K562 (cell line): ENCODE measurements around the gene RINT1. TPM values are rescaled to one million over a fixed set of nuclear protein-coding genes. Genes with fewer than 3 reads are reported as not detected.

ENCODE experiments used
- CREBBP ChIP-seq: IDR thresholded peaks from one replicate; pipeline ENCODE4 v1.6.1; 2012; ENCODE audit warnings: low read depth, mild to moderate bottlenecking, control low read depth, inconsistent platforms, low read length
- E2F1 ChIP-seq: sonication (generic); formaldehyde crosslinking; IDR thresholded peaks from 2 replicates; pipeline ENCODE4 v1.8.1; 2023; ENCODE audit warnings: mild to moderate bottlenecking, missing genetic modification reagents, moderate library complexity
- HDAC8 ChIP-seq: fragments of 450-650 bp; IDR thresholded peaks from 2 replicates; pipeline ENCODE4 v1.6.1; 2016; ENCODE audit warnings: mild to moderate bottlenecking, missing genetic modification characterization, moderate library complexity, missing compliant biosample characterization
- MEF2D ChIP-seq: conservative IDR thresholded peaks from 2 replicates; pipeline ENCODE4 v1.6.1; 2016; ENCODE audit warnings: low read depth, missing genetic modification characterization, missing compliant biosample characterization
- RHOXF2B ChIP-seq: fragments of 250-450 bp; sonication (Bioruptor Pico); conservative IDR thresholded peaks from 2 replicates; pipeline ENCODE4 v1.5.1; 2021
- RREB1 ChIP-seq: fragments of 250-450 bp; sonication (Bioruptor Pico); IDR thresholded peaks from 2 replicates; pipeline ENCODE4 v1.4.0; 2020
- TCF7L2 ChIP-seq: fragments of 150-350 bp; IDR thresholded peaks from 2 replicates; pipeline ENCODE4 v1.6.1; 2016; ENCODE audit warnings: low read depth, mild to moderate bottlenecking, low read length, moderate library complexity
- ZNF253 ChIP-seq: fragments of 250-450 bp; sonication (Bioruptor Pico); conservative IDR thresholded peaks from 2 replicates; pipeline ENCODE4 v1.6.1; 2021; ENCODE audit warnings: mild to moderate bottlenecking
- ZNF592 ChIP-seq: fragments of 450-650 bp; IDR thresholded peaks from 2 replicates; pipeline ENCODE4 v1.6.1; 2017; ENCODE audit warnings: antibody characterized with exemption, mild to moderate bottlenecking
- ZNF77 ChIP-seq: fragments of 250-450 bp; sonication (Bioruptor Pico); IDR thresholded peaks from 2 replicates; pipeline ENCODE4 v1.5.0; 2020
- polyA plus RNA-seq, 8 experiments: library from polyadenylated mRNA; depleted of rRNA in 4 of 8; stranded (reverse) in 5 of 8; unstranded in 3 of 8; fragments of >200 nt; fragmentation: Nextera tagmentation in 2 of 8; fragmentation: Illumina TruSeq in 1 of 8; extraction: Ambion mirVana in 2 of 8; extraction: Trizol in 1 of 8; gene quantifications; 2 replicates each; pipeline versions ENCODE4 v1.2.1 to v1.2.3, GENCODE V29; 2011 to 2014; ENCODE audit warnings: inconsistent platforms in 1 of 8, missing spikeins in 1 of 8
- total RNA-seq, 7 experiments: library from RNA; depleted of rRNA in 6 of 7; stranded (reverse); fragments of >200 nt in 6 of 7; fragmentation: Illumina TruSeq in 2 of 7; extraction: Trizol in 2 of 7; gene quantifications; 2 replicates each; pipeline versions ENCODE4 v1.2.1 to v1.2.3, GENCODE V29; 2011 to 2021; ENCODE audit warnings: low replicate concordance in 1 of 7
- TF ChIP-seq, protein P1 (sequence below), 2 experiments: IDR thresholded peaks; 2 replicates each; pipeline ENCODE4 v1.6.1; 2011; ENCODE audit warnings: borderline replicate concordance in 1 of 2, control low read depth in 1 of 2, low read depth in 1 of 2, low read length in 1 of 2, mild to moderate bottlenecking in 1 of 2, mixed read lengths in 1 of 2, moderate library complexity in 1 of 2; ENCODE audit not compliant: insufficient read depth in 1 of 2, insufficient read length in 1 of 2, poor library complexity in 1 of 2, severe bottlenecking in 1 of 2; ENCODE audit errors: extremely low read depth in 1 of 2
- TF ChIP-seq, protein P2 (sequence below): IDR thresholded peaks from 2 replicates; pipeline ENCODE4 v1.6.1; 2014; ENCODE audit warnings: antibody characterized with exemption

RINT1 gene
- total and polyA plus RNA-seq, 9 of the 15 experiments (the other 6 are each of a cell fraction or from before 2014, with no cell fraction given) = 21.3 to 74.3 (median 27.4) TPM

GRCh38 chr7:105600720-105601550 lies 68.9 kb downstream of the RINT1 start (continued):
- TF ChIP-seq, protein P1, sequence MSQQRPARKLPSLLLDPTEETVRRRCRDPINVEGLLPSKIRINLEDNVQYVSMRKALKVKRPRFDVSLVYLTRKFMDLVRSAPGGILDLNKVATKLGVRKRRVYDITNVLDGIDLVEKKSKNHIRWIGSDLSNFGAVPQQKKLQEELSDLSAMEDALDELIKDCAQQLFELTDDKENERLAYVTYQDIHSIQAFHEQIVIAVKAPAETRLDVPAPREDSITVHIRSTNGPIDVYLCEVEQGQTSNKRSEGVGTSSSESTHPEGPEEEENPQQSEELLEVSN (IDR thresholded peaks at IDR 0.05; ENCODE audit: borderline replicate concordance in 1 of 2, extremely low read depth in 1 of 2, insufficient read depth in 1 of 2, insufficient read length in 1 of 2, low read depth in 1 of 2, low read length in 1 of 2, poor library complexity in 1 of 2, severe bottlenecking in 1 of 2) = peak; percentile 36 to 71
- TF ChIP-seq ZNF592 = peak; percentile 85
- TF ChIP-seq ZNF253 (CRISPR knock-in tag) = no peak
- TF ChIP-seq RREB1 = no peak
- TF ChIP-seq, protein P2, sequence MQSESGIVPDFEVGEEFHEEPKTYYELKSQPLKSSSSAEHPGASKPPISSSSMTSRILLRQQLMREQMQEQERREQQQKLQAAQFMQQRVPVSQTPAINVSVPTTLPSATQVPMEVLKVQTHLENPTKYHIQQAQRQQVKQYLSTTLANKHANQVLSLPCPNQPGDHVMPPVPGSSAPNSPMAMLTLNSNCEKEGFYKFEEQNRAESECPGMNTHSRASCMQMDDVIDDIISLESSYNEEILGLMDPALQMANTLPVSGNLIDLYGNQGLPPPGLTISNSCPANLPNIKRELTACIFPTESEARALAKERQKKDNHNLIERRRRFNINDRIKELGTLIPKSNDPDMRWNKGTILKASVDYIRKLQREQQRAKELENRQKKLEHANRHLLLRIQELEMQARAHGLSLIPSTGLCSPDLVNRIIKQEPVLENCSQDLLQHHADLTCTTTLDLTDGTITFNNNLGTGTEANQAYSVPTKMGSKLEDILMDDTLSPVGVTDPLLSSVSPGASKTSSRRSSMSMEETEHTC = no peak
- peak; percentile 61; the same call in 1 of the 2 replicates for TF ChIP-seq E2F1 (CRISPR knock-in tag)
- no peak for TF ChIP-seq CREBBP
- 0 out of 2 replicates have a peak, but pooled peaks have one; percentile 40 for TF ChIP-seq MEF2D (tag)
- TF ChIP-seq TCF7L2 = no peak
- TF ChIP-seq ZNF77 (CRISPR knock-in tag) = no peak
- no peak for TF ChIP-seq RHOXF2B (CRISPR knock-in tag)
- no peak for TF ChIP-seq HDAC8 (tag)
